HCT116 (cell line): ENCODE data around the gene TMEM214. TPM values are rescaled to one million over a fixed set of nuclear protein-coding genes. Genes with fewer than 3 reads are reported as not detected.

ENCODE experiments used
- ATAC-seq: fragments of 200-7000 bp; cut with Tn5 transposase; 2 replicates; pipeline ENCODE4 v1.9.1; 2020; ENCODE audit warnings: mild to moderate bottlenecking, moderate library complexity
- BruUV-seq: library from RNA; stranded (reverse); fragments of 400-500 nt; replicated peaks from 2 replicates; lab custom pipeline; 2021; lab: Mats Ljungman, UMichigan
- CTCF ChIA-PET: fragments of 300-600 bp; sonication (Branson Sonifier 250); formaldehyde crosslinking; loops from one replicate; lab custom pipeline; 2021; ENCODE audit warnings: antibody characterized with exemption; lab: Charles Lee
- POLR2A ChIA-PET: fragments of 300-600, 350-600 bp; sonication (Branson Sonifier 250); formaldehyde crosslinking; loops from one replicate; lab custom pipeline; 2021; ENCODE audit warnings: antibody characterized with exemption; lab: Charles Lee
- RAD21 ChIA-PET, 2 experiments: fragments of 300-600 bp; sonication (Branson Sonifier 250); formaldehyde crosslinking; loops; one replicate each; lab custom pipeline; 2023; ENCODE audit warnings: low total read pairs in 2 of 2; ENCODE audit not compliant: uncharacterized antibody in 2 of 2, unreplicated experiment in 2 of 2, low non-redundant PET in 1 of 2; lab: Charles Lee
- DNase-seq: peaks from one replicate; pipeline ENCODE4 v3.0.0-alpha.2; 2010; ENCODE audit warnings: low read depth, low spot score
- H2AFZ ChIP-seq: fragments of 200-600 bp; shearing (Covaris generic), sonication (generic); 2 replicates; pipeline ENCODE4 v1.6.1; 2017; ENCODE audit warnings: low read depth, mixed run types, mixed read lengths, antibody characterized with exemption, low read length; ENCODE audit not compliant: poor library complexity, severe bottlenecking
- H3K27ac ChIP-seq: 2 replicates; pipeline ENCODE4 v1.5.1; 2012; ENCODE audit warnings: low read depth, low read length
- H3K27me3 ChIP-seq: fragments of 200-600 bp; sonication (generic); 2 replicates; pipeline ENCODE4 v1.6.1; 2016; ENCODE audit warnings: mixed run types, low read length, mixed read lengths; ENCODE audit not compliant: insufficient read depth
- H3K36me3 ChIP-seq, 2 experiments: fragments of 200-500 bp in 1 of 2; fragments of 200-600 bp in 1 of 2; sonication (Bioruptor generic) in 1 of 2; sonication (generic) in 1 of 2; 2 replicates each; pipeline versions ENCODE4 v1.5.1 to v1.6.1; 2014 to 2016; ENCODE audit warnings: low read length in 2 of 2, inconsistent platforms in 1 of 2, mixed read lengths in 1 of 2, mixed run types in 1 of 2; ENCODE audit not compliant: insufficient read depth in 2 of 2, control insufficient read depth in 1 of 2
- H3K4me1 ChIP-seq, 2 experiments: fragments of 200-600 bp in 1 of 2; sonication (generic) in 1 of 2; 2 replicates each; pipeline versions ENCODE4 v1.5.1 to v1.6.1; 2012 to 2017; ENCODE audit warnings: low read length in 2 of 2, inconsistent platforms in 1 of 2, mild to moderate bottlenecking in 1 of 2, mixed read lengths in 1 of 2, mixed run types in 1 of 2, moderate library complexity in 1 of 2; ENCODE audit not compliant: insufficient read depth in 2 of 2, control insufficient read depth in 1 of 2
- H3K4me2 ChIP-seq: fragments of 200-600 bp; sonication (generic); 2 replicates; pipeline ENCODE4 v1.6.1; 2017; ENCODE audit warnings: mixed run types, low read length, mixed read lengths
- H3K4me3 ChIP-seq, 2 experiments: fragments of 200-600 bp in 1 of 2; sonication (generic) in 1 of 2; replicated peaks in 1 of 2; 2 replicates each; pipeline ENCODE4 v1.5.1; 2011 to 2016; ENCODE audit warnings: low read length in 2 of 2, control low read depth in 1 of 2, low read depth in 1 of 2, mild to moderate bottlenecking in 1 of 2, mixed read lengths in 1 of 2, mixed run types in 1 of 2
- H3K79me2 ChIP-seq: fragments of 200-600 bp; sonication (generic); 2 replicates; pipeline ENCODE4 v1.6.1; 2017; ENCODE audit warnings: mild to moderate bottlenecking, mixed run types, low read length, moderate library complexity, mixed read lengths; ENCODE audit not compliant: insufficient read depth
- H3K9ac ChIP-seq: fragments of 200-600 bp; sonication (generic); 2 replicates; pipeline ENCODE4 v1.6.1; 2016; ENCODE audit warnings: low read length, mixed read lengths
- H3K9me2 ChIP-seq: fragments of 200-600 bp; sonication (generic), shearing (Covaris generic); 2 replicates; pipeline ENCODE4 v1.6.1; 2017; ENCODE audit warnings: mixed run types, mild to moderate bottlenecking, moderate library complexity; ENCODE audit not compliant: insufficient read depth
- H3K9me3 ChIP-seq, 2 experiments: fragments of 200-500 bp in 1 of 2; fragments of 200-600 bp in 1 of 2; sonication (Bioruptor generic) in 1 of 2; sonication (generic) in 1 of 2; 2 replicates each; pipeline ENCODE4 v1.6.1; 2014 to 2017; ENCODE audit warnings: low read length in 2 of 2, mixed read lengths in 2 of 2, inconsistent platforms in 1 of 2, low read depth in 1 of 2, mild to moderate bottlenecking in 1 of 2, mixed run types in 1 of 2, moderate library complexity in 1 of 2; ENCODE audit not compliant: control insufficient read depth in 1 of 2, insufficient read depth in 1 of 2
- H4K20me1 ChIP-seq: fragments of 200-600 bp; sonication (generic), shearing (Covaris generic); 2 replicates; pipeline ENCODE4 v1.6.1; 2017; ENCODE audit warnings: mixed run types, mild to moderate bottlenecking, moderate library complexity; ENCODE audit not compliant: insufficient read depth
- CEBPB ChIP-seq: IDR thresholded peaks from 2 replicates; pipeline ENCODE4 v1.6.1; 2012; ENCODE audit warnings: low read depth
- ELF1 ChIP-seq: IDR thresholded peaks from 2 replicates; pipeline ENCODE4 v1.6.1; 2012; ENCODE audit warnings: low read depth, borderline replicate concordance
- EZH2 ChIP-seq: fragments of 200-600 bp; sonication (generic); IDR thresholded peaks from 2 replicates; pipeline ENCODE4 v1.6.1; 2017; ENCODE audit warnings: antibody characterized with exemption, mixed run types
- FOSL1 ChIP-seq: IDR thresholded peaks from 2 replicates; pipeline ENCODE4 v1.6.1; 2012; ENCODE audit warnings: low read depth
- POLR2AphosphoS5 ChIP-seq: IDR thresholded peaks from 2 replicates; pipeline ENCODE4 v1.6.1; 2011; ENCODE audit warnings: mild to moderate bottlenecking, low read depth, low read length, moderate library complexity
- SIN3A ChIP-seq: IDR thresholded peaks from 2 replicates; pipeline ENCODE4 v1.6.1; 2012; ENCODE audit warnings: low read depth
- SRF ChIP-seq: IDR thresholded peaks from 2 replicates; pipeline ENCODE4 v1.6.1; 2012; ENCODE audit warnings: low read depth
- TCF7L2 ChIP-seq: IDR thresholded peaks from 2 replicates; pipeline ENCODE4 v1.7.0; 2011; ENCODE audit warnings: borderline replicate concordance, inconsistent platforms; ENCODE audit not compliant: insufficient read depth, insufficient read length; ENCODE audit errors: extremely low read depth
- ZFX ChIP-seq: fragments of 450-650 bp; IDR thresholded peaks from 2 replicates; pipeline ENCODE4 v1.6.1; 2017
- intact Hi-C: fragments of 100-400 bp; cut with micrococcal nuclease; formaldehyde crosslinking; loops from 2 replicates; pipeline ENCODE4 v1.10.0; 2022
- total RNA-seq: library from RNA; stranded (reverse); gene quantifications from one replicate; pipeline ENCODE4 v1.2.1, GENCODE V29; 2021; ENCODE audit not compliant: unreplicated experiment
- TF ChIP-seq, protein P1 (sequence below): IDR thresholded peaks from 2 replicates; pipeline ENCODE4 v1.6.1; 2012
- TF ChIP-seq, protein P2 (sequence below), 3 experiments: fragments of 200-600 bp in 1 of 3; sonication (generic) in 1 of 3; IDR thresholded peaks in 2 of 3; conservative IDR thresholded peaks in 1 of 3; 2 replicates each; pipeline ENCODE4 v1.5.1; 2012 to 2017; ENCODE audit warnings: low read depth in 2 of 3, low read length in 2 of 3, antibody characterized with exemption in 1 of 3, borderline replicate concordance in 1 of 3, control low read depth in 1 of 3, mild to moderate bottlenecking in 1 of 3, mixed read lengths in 1 of 3, mixed run types in 1 of 3, moderate library complexity in 1 of 3; ENCODE audit not compliant: insufficient read depth in 1 of 3
- TF ChIP-seq, protein P3 (sequence below): IDR thresholded peaks from 2 replicates; pipeline ENCODE4 v1.6.1; 2012
- TF ChIP-seq, protein P4 (sequence below): IDR thresholded peaks from 2 replicates; pipeline ENCODE4 v1.6.1; 2011; ENCODE audit warnings: mild to moderate bottlenecking, low read length, moderate library complexity; ENCODE audit not compliant: insufficient replicate concordance; ENCODE audit errors: extremely low read depth

The TMEM214 gene
- total RNA-seq, 1 experiment from 2014 or later = 69.8 TPM

DNA sequence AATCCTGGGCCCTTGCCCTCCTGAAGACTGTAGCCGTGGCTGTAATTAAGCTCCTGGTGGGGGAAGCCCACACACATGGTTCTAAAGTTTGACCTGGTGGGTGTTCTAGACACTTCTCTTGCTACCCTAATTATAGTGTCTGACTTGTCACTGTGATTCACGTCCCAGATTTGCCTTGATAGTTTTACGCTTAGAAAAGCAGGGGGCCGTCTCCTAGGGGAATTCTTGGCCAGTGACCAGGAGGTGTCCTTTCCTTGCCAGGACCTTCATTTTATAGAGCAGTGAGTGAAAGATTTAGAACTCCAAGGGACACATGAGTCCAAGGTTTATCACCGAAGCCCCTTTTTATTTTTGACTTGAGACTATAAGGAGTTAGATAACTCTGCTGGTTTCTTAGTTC lies 9.0 kb downstream of the TMEM214 start:
- no peaks in the 10 kb centered on the region for H3K9me3 ChIP-seq
- no peaks in the 10 kb centered on the region for H3K4me1 ChIP-seq
- H3K4me2 ChIP-seq = no peak overlapping the region
- H2AFZ ChIP-seq = no peak overlapping the region
- no peak for ATAC-seq
- TF ChIP-seq ZFX (no peak), POLR2AphosphoS5 (no peak), CEBPB (no peak), SIN3A (no peak), EZH2 (no peak), FOSL1 (no peak), SRF (no peak), ELF1 (no peak), TCF7L2 (no peak)
- TF ChIP-seq, protein P1, sequence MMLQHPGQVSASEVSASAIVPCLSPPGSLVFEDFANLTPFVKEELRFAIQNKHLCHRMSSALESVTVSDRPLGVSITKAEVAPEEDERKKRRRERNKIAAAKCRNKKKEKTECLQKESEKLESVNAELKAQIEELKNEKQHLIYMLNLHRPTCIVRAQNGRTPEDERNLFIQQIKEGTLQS = no peak
- TF ChIP-seq, protein P2, sequence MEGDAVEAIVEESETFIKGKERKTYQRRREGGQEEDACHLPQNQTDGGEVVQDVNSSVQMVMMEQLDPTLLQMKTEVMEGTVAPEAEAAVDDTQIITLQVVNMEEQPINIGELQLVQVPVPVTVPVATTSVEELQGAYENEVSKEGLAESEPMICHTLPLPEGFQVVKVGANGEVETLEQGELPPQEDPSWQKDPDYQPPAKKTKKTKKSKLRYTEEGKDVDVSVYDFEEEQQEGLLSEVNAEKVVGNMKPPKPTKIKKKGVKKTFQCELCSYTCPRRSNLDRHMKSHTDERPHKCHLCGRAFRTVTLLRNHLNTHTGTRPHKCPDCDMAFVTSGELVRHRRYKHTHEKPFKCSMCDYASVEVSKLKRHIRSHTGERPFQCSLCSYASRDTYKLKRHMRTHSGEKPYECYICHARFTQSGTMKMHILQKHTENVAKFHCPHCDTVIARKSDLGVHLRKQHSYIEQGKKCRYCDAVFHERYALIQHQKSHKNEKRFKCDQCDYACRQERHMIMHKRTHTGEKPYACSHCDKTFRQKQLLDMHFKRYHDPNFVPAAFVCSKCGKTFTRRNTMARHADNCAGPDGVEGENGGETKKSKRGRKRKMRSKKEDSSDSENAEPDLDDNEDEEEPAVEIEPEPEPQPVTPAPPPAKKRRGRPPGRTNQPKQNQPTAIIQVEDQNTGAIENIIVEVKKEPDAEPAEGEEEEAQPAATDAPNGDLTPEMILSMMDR (IDR thresholded peaks at IDR 0.05 in 2 of 3, conservative IDR thresholded peaks at IDR 0.05 in 1 of 3; ENCODE audit: borderline replicate concordance in 1 of 3, insufficient read depth in 1 of 3, low read depth in 2 of 3, low read length in 2 of 3) = no peak
- TF ChIP-seq, protein P3, sequence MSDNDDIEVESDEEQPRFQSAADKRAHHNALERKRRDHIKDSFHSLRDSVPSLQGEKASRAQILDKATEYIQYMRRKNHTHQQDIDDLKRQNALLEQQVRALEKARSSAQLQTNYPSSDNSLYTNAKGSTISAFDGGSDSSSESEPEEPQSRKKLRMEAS = no peak
- TF ChIP-seq, protein P4, sequence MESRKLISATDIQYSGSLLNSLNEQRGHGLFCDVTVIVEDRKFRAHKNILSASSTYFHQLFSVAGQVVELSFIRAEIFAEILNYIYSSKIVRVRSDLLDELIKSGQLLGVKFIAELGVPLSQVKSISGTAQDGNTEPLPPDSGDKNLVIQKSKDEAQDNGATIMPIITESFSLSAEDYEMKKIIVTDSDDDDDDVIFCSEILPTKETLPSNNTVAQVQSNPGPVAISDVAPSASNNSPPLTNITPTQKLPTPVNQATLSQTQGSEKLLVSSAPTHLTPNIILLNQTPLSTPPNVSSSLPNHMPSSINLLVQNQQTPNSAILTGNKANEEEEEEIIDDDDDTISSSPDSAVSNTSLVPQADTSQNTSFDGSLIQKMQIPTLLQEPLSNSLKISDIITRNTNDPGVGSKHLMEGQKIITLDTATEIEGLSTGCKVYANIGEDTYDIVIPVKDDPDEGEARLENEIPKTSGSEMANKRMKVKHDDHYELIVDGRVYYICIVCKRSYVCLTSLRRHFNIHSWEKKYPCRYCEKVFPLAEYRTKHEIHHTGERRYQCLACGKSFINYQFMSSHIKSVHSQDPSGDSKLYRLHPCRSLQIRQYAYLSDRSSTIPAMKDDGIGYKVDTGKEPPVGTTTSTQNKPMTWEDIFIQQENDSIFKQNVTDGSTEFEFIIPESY = no peak
- H3K36me3 ChIP-seq = peaks cover 24 to 32% of the 10 kb centered on the region in 2 experiments; a peak in 3 of 4 replicates
- H3K4me3 ChIP-seq = no peak overlapping the region
- DNase-seq = no peak
- POLR2A ChIA-PET = no interaction called here
- no TSS peak for BruUV-seq
- peaks cover 5% of the 10 kb centered on the region; the same call in 1 of the 2 replicates for H4K20me1 ChIP-seq
- intact Hi-C loops = no loop called here
- H3K79me2 ChIP-seq = no peaks in the 10 kb centered on the region
- H3K9me2 ChIP-seq = no peaks in the 10 kb centered on the region
- no peak overlapping the region for H3K27ac ChIP-seq
- RAD21 ChIA-PET = no interaction called here
- no peaks in the 10 kb centered on the region for H3K27me3 ChIP-seq
- H3K9ac ChIP-seq = no peak overlapping the region
- CTCF ChIA-PET = no interaction called here
